ENCODE measurements around the gene SMARCA4.

GRCh38 chr19:10923260-10924112, 37.3 kb upstream of the SMARCA4 start:
- TF ChIP-seq POLR2AphosphoS5 (IDR thresholded peaks at IDR 0.05; ENCODE audit: low read depth, low read length) = no peak
- no peak for TF ChIP-seq CTCF (IDR thresholded peaks at IDR 0.05)
- TF ChIP-seq SIN3A (IDR thresholded peaks at IDR 0.05; ENCODE audit: borderline replicate concordance, insufficient read depth, low read depth, low read length) = no peak
- no peak for TF ChIP-seq TCF7L2 (IDR thresholded peaks at IDR 0.05; ENCODE audit: low read depth, low read length)

All from Panc1 (cell line).